Measurements from ENCODE around the gene CBARP.
A peak's percentile ranks its signal among the peaks of the same experiment; 100 is the strongest.

CBARP gene

DNA sequence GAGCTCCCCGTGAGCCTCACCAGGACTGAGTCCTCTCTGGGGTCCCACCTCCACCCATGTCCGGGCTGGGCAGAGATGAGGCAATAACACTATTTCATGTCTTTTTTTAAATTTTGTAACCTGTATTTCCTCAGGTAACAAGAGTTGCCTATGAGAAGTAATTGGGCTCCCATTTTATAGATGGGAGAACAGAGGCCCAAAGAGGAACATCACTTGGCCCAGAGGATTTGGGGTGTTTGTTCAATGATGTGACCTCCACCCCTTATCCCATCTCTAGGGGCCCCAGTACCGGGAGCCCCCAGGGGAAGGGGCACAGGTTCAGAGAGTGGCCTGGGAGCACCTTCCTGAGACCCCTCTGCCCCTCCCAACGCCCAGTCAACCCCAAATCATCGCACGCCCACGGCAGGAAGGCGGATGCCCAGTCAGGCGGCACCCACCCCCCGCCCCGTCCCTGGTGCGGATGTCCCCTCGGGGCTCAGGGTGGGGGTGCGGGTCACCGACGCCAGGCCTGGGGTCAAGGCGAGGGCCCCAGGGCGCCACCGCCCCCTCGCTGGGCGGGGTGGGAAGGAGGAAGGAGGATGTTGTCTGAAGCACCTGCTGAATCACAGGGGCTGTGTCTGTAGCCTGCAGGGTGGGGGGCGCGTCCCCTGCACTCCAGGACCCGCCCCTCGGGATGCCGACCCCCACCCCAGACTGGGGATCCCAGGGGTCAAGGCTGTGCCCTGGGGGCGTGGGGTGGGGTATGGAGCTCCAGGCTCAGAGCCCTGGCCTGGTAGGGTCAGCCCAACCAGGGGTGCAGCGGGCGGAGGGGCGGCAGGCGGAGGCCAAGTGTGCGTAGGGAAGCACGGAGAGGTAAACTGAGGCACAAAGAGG is 22.3 kb upstream of the CBARP start:
- TF ChIP-seq, protein P1, sequence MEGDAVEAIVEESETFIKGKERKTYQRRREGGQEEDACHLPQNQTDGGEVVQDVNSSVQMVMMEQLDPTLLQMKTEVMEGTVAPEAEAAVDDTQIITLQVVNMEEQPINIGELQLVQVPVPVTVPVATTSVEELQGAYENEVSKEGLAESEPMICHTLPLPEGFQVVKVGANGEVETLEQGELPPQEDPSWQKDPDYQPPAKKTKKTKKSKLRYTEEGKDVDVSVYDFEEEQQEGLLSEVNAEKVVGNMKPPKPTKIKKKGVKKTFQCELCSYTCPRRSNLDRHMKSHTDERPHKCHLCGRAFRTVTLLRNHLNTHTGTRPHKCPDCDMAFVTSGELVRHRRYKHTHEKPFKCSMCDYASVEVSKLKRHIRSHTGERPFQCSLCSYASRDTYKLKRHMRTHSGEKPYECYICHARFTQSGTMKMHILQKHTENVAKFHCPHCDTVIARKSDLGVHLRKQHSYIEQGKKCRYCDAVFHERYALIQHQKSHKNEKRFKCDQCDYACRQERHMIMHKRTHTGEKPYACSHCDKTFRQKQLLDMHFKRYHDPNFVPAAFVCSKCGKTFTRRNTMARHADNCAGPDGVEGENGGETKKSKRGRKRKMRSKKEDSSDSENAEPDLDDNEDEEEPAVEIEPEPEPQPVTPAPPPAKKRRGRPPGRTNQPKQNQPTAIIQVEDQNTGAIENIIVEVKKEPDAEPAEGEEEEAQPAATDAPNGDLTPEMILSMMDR (IDR thresholded peaks at IDR 0.05; ENCODE audit: extremely low read depth, insufficient read depth, missing control alignments), result no peak
- in situ Hi-C loops (cut with MboI; ENCODE audit: low pct_unique_long_range_greater_than_20kb, low sequenced_read_pairs, unreplicated experiment), result no loop called here
- peak; percentile 56 for DNase-seq (ENCODE audit: low spot score)

GRCh38 chr19:1259206-1259875 is 21.5 kb upstream of the CBARP start:
- DNase-seq (ENCODE audit: low spot score), result peak; percentile 75
- in situ Hi-C loops (cut with MboI; ENCODE audit: low pct_unique_long_range_greater_than_20kb, low sequenced_read_pairs, unreplicated experiment), result no loop called here
- TF ChIP-seq, protein P1 (IDR thresholded peaks at IDR 0.05; ENCODE audit: extremely low read depth, insufficient read depth, missing control alignments), result no peak

DNA sequence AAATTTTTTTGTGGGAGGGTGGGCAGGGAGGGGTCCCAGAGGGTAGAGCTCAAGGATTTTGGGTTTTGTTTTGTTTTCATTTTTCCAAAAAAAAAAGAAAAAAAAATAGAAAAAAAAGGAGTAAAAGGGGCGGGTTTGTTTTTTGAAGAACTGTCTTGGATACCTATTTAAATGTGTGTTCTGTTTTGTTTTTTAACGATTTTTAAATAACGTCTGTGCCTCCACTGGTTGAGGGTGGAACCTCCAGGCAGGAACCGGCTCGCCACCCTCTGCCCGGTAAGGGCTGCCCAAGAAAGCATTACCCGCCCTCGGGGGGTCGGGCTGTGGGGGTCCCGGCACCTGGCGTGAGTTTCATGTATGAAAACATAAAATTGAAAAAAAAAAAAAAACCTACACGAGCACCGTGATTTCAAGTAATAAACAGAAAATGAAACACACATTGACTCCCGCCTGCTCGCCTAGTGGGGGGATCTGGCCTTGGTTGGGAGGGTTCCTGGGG is 21.0 kb upstream of the CBARP start:
- TF ChIP-seq, protein P1 (IDR thresholded peaks at IDR 0.05; ENCODE audit: extremely low read depth, insufficient read depth, missing control alignments), result no peak
- in situ Hi-C loops (cut with MboI; ENCODE audit: low pct_unique_long_range_greater_than_20kb, low sequenced_read_pairs, unreplicated experiment), result no loop called here
- no peak for DNase-seq (ENCODE audit: low spot score)

GRCh38 chr19:1258163-1258492 is 20.3 kb upstream of the CBARP start:
- in situ Hi-C loops (cut with MboI; ENCODE audit: low pct_unique_long_range_greater_than_20kb, low sequenced_read_pairs, unreplicated experiment), result no loop called here
- no peak for DNase-seq (ENCODE audit: low spot score)
- TF ChIP-seq, protein P1 (IDR thresholded peaks at IDR 0.05; ENCODE audit: extremely low read depth, insufficient read depth, missing control alignments), result no peak

- DNase-seq (ENCODE audit: low spot score), result no peak
- in situ Hi-C loops (cut with MboI; ENCODE audit: low pct_unique_long_range_greater_than_20kb, low sequenced_read_pairs, unreplicated experiment), result no loop called here
- TF ChIP-seq, protein P1 (IDR thresholded peaks at IDR 0.05; ENCODE audit: extremely low read depth, insufficient read depth, missing control alignments), result no peak
Measured at GRCh38 chr19:1257475-1258162, 19.8 kb upstream of the CBARP start.

GRCh38 chr19:1256646-1257474 is 19.1 kb upstream of the CBARP start:
- in situ Hi-C loops (cut with MboI; ENCODE audit: low pct_unique_long_range_greater_than_20kb, low sequenced_read_pairs, unreplicated experiment), result no loop called here
- TF ChIP-seq, protein P1 (IDR thresholded peaks at IDR 0.05; ENCODE audit: extremely low read depth, insufficient read depth, missing control alignments), result no peak
- no peak for DNase-seq (ENCODE audit: low spot score)
